HG02885 (cell line): Measurements from ENCODE around the gene RFTN2.
"Not testable (repeated sequence)": the region's sequence is repeated elsewhere in the genome, so short reads cannot be mapped to it uniquely, and the experiment has no call there.

ENCODE experiments used
- ATAC-seq: cut with Tn5 transposase; IDR thresholded peaks from one replicate; pipeline ENCODE4 v1.9.1; 2021; ENCODE audit warnings: mild to moderate bottlenecking; ENCODE audit not compliant: unreplicated experiment, poor library complexity

The RFTN2 gene

GRCh38 chr2:197614532-197614931, 60.9 kb downstream of the RFTN2 start:
- no peak for ATAC-seq

GRCh38 chr2:197613509-197613987, 61.8 kb downstream of the RFTN2 start:
- no peak for ATAC-seq

- peak; percentile 92 for ATAC-seq
Measured at GRCh38 chr2:197606180-197606579, 69.2 kb downstream of the RFTN2 start.

GRCh38 chr2:197604117-197604860, 71.1 kb downstream of the RFTN2 start:
- no peak for ATAC-seq

- no peak for ATAC-seq
Measured at GRCh38 chr2:197601726-197602125, 73.7 kb downstream of the RFTN2 start.

GRCh38 chr2:197600306-197600705, 75.1 kb downstream of the RFTN2 start:
- no peak for ATAC-seq

- peak; percentile 59 for ATAC-seq
Measured at GRCh38 chr2:197599285-197599965, 76.0 kb downstream of the RFTN2 start.

- no peak for ATAC-seq
Measured at GRCh38 chr2:197598450-197598849, 76.9 kb downstream of the RFTN2 start.

- no peak for ATAC-seq
Measured at GRCh38 chr2:197597166-197597565, 78.2 kb downstream of the RFTN2 start.

GRCh38 chr2:197596766-197597165, 78.6 kb downstream of the RFTN2 start:
- no peak for ATAC-seq

GRCh38 chr2:197591339-197592072, 83.9 kb downstream of the RFTN2 start:
- ATAC-seq = no peak

- ATAC-seq = not testable (repeated sequence)
Measured at GRCh38 chr2:197587255-197587654, 88.1 kb downstream of the RFTN2 start.

- not testable (repeated sequence) for ATAC-seq
Measured at GRCh38 chr2:197580166-197580565, 95.2 kb downstream of the RFTN2 start.

- ATAC-seq = not testable (repeated sequence)
Measured at GRCh38 chr2:197578294-197578693, 97.1 kb downstream of the RFTN2 start.

GRCh38 chr2:197577446-197577845, 97.9 kb downstream of the RFTN2 start:
- no peak for ATAC-seq

GRCh38 chr2:197576631-197577030, 98.8 kb downstream of the RFTN2 start:
- ATAC-seq = no peak

GRCh38 chr2:197575987-197576386, 99.4 kb downstream of the RFTN2 start:
- ATAC-seq = no peak

GRCh38 chr2:197573608-197574007, 101.8 kb downstream of the RFTN2 start:
- ATAC-seq = no peak

GRCh38 chr2:197571627-197572271, 103.6 kb downstream of the RFTN2 start:
- ATAC-seq = no peak

- ATAC-seq = no peak
Measured at GRCh38 chr2:197560146-197560665, 115.2 kb downstream of the RFTN2 start.
